ENCODE data around the gene ARFGAP3.

DNA sequence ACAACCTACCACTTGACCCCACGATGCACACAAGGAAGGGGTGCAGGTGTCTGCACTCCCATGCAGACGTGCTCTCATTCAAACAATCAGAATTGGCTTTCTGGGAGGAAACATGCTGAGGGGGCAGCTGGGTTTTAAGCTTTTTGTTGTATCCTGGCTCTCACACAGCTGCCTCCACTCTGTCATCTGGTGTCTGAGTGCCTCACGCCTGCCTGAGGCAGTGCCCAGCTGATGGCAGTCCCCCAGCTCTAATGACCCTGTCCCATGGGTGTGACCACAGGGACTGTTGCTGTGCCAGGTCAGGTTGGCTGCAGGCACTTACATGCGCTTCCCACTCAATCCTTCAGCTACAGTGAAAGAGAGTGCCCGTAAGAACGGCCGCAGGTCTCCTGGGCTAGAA lies 53.7 kb downstream of the ARFGAP3 start:
- TF ChIP-seq, protein P1, sequence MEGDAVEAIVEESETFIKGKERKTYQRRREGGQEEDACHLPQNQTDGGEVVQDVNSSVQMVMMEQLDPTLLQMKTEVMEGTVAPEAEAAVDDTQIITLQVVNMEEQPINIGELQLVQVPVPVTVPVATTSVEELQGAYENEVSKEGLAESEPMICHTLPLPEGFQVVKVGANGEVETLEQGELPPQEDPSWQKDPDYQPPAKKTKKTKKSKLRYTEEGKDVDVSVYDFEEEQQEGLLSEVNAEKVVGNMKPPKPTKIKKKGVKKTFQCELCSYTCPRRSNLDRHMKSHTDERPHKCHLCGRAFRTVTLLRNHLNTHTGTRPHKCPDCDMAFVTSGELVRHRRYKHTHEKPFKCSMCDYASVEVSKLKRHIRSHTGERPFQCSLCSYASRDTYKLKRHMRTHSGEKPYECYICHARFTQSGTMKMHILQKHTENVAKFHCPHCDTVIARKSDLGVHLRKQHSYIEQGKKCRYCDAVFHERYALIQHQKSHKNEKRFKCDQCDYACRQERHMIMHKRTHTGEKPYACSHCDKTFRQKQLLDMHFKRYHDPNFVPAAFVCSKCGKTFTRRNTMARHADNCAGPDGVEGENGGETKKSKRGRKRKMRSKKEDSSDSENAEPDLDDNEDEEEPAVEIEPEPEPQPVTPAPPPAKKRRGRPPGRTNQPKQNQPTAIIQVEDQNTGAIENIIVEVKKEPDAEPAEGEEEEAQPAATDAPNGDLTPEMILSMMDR (conservative IDR thresholded peaks at IDR 0.05; ENCODE audit: low read depth, low read length), result no peak
- TF ChIP-seq EZH2 (IDR thresholded peaks at IDR 0.05; ENCODE audit: borderline replicate concordance, low read depth, low read length, poor library complexity, severe bottlenecking), result no peak
